Activated T-helper 1 cell treated with anti-CD3 and anti-CD28 coated beads, Interleukin-12 subunit alpha, Interleukin-12 subunit beta, Interleukin-2, Interleukin-4 antibody, amounts not matched to agents 30 ng/mL and 10 ng/mL and 1 ng/mL, durations not matched to agents 14 hours and 24 hours and 36 hours (primary cell): Measurements from ENCODE around the gene BACH2. TPM values are rescaled to one million over a fixed set of nuclear protein-coding genes. Genes with fewer than 3 reads are reported as not detected.

Experiments used
- DNase-seq: peaks from one replicate; pipeline ENCODE4 v3.0.0; 2021; ENCODE audit warnings: low spot score
- H3K27ac Mint-ChIP-seq: one replicate; pipeline ENCODE4 v1.8.0; 2021; ENCODE audit warnings: mild to moderate bottlenecking, mixed read lengths
- H3K27me3 Mint-ChIP-seq: one replicate; pipeline ENCODE4 v1.8.0; 2022; ENCODE audit warnings: mild to moderate bottlenecking, moderate library complexity, mixed read lengths; ENCODE audit not compliant: insufficient read depth
- H3K36me3 Mint-ChIP-seq: one replicate; pipeline ENCODE4 v1.8.0; 2021; ENCODE audit warnings: low read depth, mixed read lengths
- H3K4me1 Mint-ChIP-seq: one replicate; pipeline ENCODE4 v1.8.0; 2021; ENCODE audit warnings: low read depth, mixed read lengths
- H3K4me3 Mint-ChIP-seq: one replicate; pipeline ENCODE4 v1.8.0; 2021; ENCODE audit warnings: mild to moderate bottlenecking, moderate library complexity, mixed read lengths
- H3K9me3 Mint-ChIP-seq: one replicate; pipeline ENCODE4 v1.8.0; 2021; ENCODE audit warnings: mixed read lengths
- intact Hi-C: fragments of 100-400 bp; cut with micrococcal nuclease; formaldehyde crosslinking; loops from one replicate; pipeline ENCODE4 v1.15.1; 2024
- total RNA-seq: library from RNA; stranded (reverse); gene quantifications from 2 replicates; pipeline ENCODE4 v1.2.3, GENCODE V29; 2022

BACH2 gene
- total RNA-seq, 1 donor from 2014 or later: 68.1 TPM

DNA sequence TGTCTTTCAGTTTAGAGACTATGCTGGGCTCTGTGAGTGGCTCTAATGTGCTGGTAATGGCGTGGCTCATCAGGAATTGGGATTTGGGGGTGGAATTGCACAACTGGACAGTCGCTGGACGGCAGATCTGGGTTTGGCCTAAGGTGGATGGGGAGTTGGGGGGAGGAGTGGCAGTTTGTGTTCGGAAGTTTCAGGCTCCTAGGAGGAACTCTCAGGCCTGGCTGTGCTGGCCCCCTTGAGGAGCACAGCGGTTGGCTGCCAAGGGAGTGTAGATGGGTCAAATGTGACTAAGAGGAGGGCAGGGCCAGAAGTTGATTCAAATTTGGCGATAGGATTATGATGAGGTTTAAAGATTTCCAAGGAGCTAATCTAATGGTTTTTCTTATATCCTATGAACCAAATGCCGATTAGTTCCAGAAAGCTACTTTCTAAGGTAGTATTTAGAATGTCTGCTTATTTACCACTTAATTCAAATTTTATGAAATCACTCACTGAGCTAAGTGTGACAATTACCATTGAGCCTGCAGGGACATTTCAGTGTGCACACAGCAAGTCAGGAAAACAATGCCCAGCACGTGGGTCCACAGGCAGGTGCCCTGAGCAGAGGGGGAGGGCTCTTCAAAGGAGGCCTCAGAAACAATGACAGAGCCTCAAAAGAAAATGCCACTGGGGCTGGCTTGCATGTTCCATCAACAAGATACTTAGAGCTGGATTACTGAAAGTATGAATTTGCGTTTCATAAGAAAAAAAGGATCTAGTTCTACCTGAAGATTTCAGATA lies 291.4 kb downstream of the BACH2 start:
- Mint-ChIP-seq H3K27ac (peak overlapping the region; percentile 16), H3K27me3 (no peaks in the 10 kb centered on the region)
- intact Hi-C loops: no loop called here

GRCh38 chr6:90004511-90004910 lies 292.1 kb downstream of the BACH2 start:
- Mint-ChIP-seq H3K27me3 (no peaks in the 10 kb centered on the region), H3K4me3 (no peak overlapping the region), H3K36me3 (peaks cover 36% of the 10 kb centered on the region), H3K4me1 (peaks cover 22% of the 10 kb centered on the region), H3K27ac (no peak overlapping the region), H3K9me3 (no peaks in the 10 kb centered on the region)
- no peak for DNase-seq
- intact Hi-C loops: no loop called here

More for the DNA sequence above, 291.4 kb downstream of the BACH2 start:
- no peak for DNase-seq
- Mint-ChIP-seq H3K4me3 (no peak overlapping the region), H3K4me1 (peaks cover 24% of the 10 kb centered on the region), H3K9me3 (no peaks in the 10 kb centered on the region), H3K36me3 (peaks cover 38% of the 10 kb centered on the region)

GRCh38 chr6:90003941-90004340 lies 292.7 kb downstream of the BACH2 start:
- Mint-ChIP-seq H3K36me3 (peaks cover 32% of the 10 kb centered on the region), H3K4me3 (no peak overlapping the region), H3K4me1 (peaks cover 17% of the 10 kb centered on the region), H3K9me3 (no peaks in the 10 kb centered on the region), H3K27me3 (no peaks in the 10 kb centered on the region), H3K27ac (no peak overlapping the region)
- DNase-seq: no peak
- intact Hi-C loops: no loop called here

DNA sequence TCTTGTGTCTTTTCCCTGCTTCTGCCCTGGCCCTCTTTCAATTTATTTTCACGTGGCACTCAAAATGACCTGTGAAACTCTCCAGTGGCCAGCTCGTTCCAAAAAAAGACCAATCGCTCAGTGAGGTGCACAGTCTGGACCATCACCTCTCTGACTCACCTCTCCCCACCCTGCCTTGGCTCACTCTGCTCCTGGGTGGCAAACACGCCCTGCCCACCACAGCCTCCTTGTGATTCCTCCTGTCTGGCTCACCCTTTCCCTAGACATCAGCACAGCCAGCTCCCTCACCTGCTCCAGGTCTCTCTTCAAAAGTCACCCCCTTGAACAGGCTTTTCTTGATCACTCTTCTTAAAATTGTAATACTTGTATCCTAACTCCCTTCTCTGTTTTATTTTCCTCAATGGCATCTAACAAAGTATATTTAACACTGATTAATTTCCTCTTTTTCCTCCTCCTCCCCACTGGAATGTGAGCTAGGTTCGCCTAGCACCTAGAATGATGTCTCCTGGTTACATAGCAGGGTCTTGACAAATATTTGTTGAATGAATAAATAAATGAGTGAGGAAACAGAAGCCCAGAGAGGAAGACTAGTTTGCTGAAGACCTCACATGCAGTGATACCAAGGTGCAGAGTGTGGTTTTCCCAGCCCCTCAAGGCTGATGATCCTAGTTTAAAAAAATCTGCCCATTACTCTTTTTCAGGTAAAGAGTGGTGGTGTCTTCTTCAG lies 293.4 kb downstream of the BACH2 start:
- H3K27ac Mint-ChIP-seq: no peak overlapping the region
- H3K9me3 Mint-ChIP-seq: no peaks in the 10 kb centered on the region

DNA sequence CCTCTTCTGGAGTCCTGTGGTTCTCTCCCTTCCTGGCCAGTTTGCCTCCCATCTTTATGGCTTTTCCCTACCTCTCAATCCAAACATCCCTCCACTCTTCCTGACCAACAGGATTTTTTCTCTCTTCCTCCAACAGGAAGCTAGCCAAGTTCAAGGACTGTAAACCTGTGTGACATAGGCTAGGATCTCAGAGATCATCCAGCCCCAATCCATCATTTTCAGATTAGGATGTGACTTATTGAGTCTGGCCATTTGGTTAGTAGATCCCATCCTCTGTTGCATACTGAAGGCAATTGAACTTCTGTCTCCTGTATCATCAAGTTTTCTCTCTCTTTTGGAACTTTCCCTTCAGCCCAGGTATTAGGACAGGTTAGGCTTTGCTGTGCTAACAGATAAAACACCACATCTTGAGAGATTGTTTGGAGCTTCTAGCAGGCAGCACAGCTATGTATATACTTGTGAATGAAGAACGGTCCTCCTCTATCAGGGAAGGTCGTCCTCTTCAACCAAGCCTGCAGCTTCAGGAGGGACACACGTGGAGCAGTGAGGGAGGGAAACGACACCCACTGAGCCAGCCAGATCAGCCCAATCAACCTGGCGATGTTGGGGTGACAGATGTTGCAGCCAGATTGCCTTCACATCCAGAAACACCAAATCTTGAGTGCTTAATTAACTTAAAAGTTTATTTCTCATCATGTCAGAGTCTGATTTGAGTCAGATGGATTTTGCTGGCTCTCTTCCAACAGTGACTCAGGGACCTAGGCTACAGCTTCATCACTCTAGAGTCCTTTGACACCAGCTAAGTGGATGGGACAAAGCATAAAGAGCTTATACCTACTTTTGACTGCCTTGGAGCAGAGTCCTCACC lies 295.5 kb downstream of the BACH2 start:
- Mint-ChIP-seq H3K36me3 (peaks cover 32% of the 10 kb centered on the region), H3K4me3 (no peak overlapping the region), H3K9me3 (no peaks in the 10 kb centered on the region), H3K4me1 (no peaks in the 10 kb centered on the region), H3K27ac (no peak overlapping the region), H3K27me3 (no peaks in the 10 kb centered on the region)
- no peak for DNase-seq
- intact Hi-C loops: loop anchor here (2.0 kb wide), 1 partner anchor 78 kb away; no protein-coding TSS in a partner anchor

More for the DNA sequence above, 293.4 kb downstream of the BACH2 start:
- intact Hi-C loops: no loop called here
- DNase-seq: no peak
- Mint-ChIP-seq H3K4me1 (peaks cover 10% of the 10 kb centered on the region), H3K36me3 (peaks cover 30% of the 10 kb centered on the region), H3K27me3 (no peaks in the 10 kb centered on the region), H3K4me3 (no peak overlapping the region)

DNA sequence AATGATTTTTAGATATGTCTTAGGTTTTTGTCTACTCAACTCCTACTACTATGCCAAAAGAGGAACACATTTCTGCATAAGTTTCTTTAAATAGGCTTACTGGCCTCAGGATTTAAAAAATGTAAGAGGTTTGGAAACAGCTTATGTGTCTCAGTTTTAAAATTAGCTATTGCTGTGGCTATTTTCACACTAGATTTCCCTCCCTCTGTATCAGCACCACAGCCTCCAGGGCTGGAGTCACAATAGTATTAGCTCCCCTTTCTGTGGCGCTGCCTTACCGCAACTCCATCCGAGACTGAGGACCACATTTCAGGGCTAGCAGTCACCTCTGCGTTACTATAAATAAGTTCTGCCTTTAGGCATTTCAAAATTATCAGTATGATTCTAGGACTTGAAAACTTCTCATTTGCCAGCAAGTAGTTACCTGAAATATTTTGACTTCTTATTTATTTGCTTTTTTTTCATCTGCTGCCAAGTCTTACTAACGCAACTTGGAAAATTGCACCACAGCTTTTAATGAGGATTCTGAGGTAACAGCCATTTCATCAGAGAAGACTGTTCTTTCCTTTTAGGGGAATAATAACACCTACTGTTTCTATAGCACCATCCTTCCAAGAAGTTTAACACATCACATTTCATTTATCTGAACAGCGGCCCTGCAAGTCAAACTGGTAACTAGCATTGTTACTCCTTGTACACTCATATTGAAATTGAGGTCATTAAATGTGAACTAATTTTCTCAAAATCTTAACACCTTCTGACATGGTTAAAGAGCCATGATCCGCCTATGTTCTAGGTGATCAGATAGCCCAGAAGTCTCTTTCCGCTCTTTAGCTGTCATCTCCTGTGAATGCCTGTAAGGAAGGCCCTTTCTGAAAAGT lies 296.5 kb downstream of the BACH2 start:
- H3K36me3 Mint-ChIP-seq: peaks cover 34% of the 10 kb centered on the region

DNA sequence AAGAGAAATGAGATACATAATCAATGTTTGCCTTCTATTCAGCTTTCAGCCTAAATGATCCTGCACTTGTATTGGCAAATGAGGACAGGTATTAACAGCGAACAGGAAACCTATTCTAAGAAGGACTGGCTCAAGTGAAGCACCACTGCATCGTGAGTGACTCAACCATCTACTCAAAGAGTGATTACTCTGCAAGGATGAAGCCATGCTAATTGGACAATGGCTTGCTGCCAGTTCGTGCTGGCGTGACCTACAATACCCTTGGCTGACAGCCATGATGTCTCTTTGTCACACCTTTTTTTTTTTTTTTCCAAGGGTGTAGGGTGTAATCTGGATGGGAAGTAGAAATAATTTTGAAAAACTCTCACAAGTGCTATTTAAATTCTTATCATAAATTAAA lies 297.5 kb downstream of the BACH2 start:
- no peaks in the 10 kb centered on the region for H3K9me3 Mint-ChIP-seq
- no peak for DNase-seq
- H3K4me1 Mint-ChIP-seq: peaks cover 9% of the 10 kb centered on the region
- intact Hi-C loops: no loop called here
- no peaks in the 10 kb centered on the region for H3K27me3 Mint-ChIP-seq
- peaks cover 32% of the 10 kb centered on the region for H3K36me3 Mint-ChIP-seq
- H3K27ac Mint-ChIP-seq: no peak overlapping the region
- no peak overlapping the region for H3K4me3 Mint-ChIP-seq

More for the DNA sequence above, 296.5 kb downstream of the BACH2 start:
- no peaks in the 10 kb centered on the region for H3K27me3 Mint-ChIP-seq
- H3K27ac Mint-ChIP-seq: peak overlapping the region; percentile 11
- H3K4me1 Mint-ChIP-seq: no peaks in the 10 kb centered on the region
- H3K9me3 Mint-ChIP-seq: no peaks in the 10 kb centered on the region
- no peak for DNase-seq
- H3K4me3 Mint-ChIP-seq: no peak overlapping the region
- intact Hi-C loops: loop anchor here (2.0 kb wide), 1 partner anchor 79 kb away; no protein-coding TSS in a partner anchor

GRCh38 chr6:89997456-89998445 lies 298.9 kb downstream of the BACH2 start:
- Mint-ChIP-seq H3K4me1 (peaks cover 15% of the 10 kb centered on the region), H3K4me3 (no peak overlapping the region), H3K27ac (no peak overlapping the region), H3K27me3 (no peaks in the 10 kb centered on the region), H3K9me3 (no peaks in the 10 kb centered on the region), H3K36me3 (peaks cover 34% of the 10 kb centered on the region)
- DNase-seq: no peak
- intact Hi-C loops: no loop called here

- peaks cover 46% of the 10 kb centered on the region for H3K4me1 Mint-ChIP-seq
- no peaks in the 10 kb centered on the region for H3K27me3 Mint-ChIP-seq
- intact Hi-C loops: no loop called here
- H3K4me3 Mint-ChIP-seq: no peak overlapping the region
- no peak for DNase-seq
- peaks cover 59% of the 10 kb centered on the region for H3K36me3 Mint-ChIP-seq
- no peak overlapping the region for H3K27ac Mint-ChIP-seq
- no peaks in the 10 kb centered on the region for H3K9me3 Mint-ChIP-seq
Measured at GRCh38 chr6:89993411-89993810, 303.2 kb downstream of the BACH2 start.

- Mint-ChIP-seq H3K4me1 (peaks cover 52% of the 10 kb centered on the region), H3K27me3 (no peaks in the 10 kb centered on the region)
- intact Hi-C loops: no loop called here
Measured at GRCh38 chr6:89992818-89993217, 303.8 kb downstream of the BACH2 start.

GRCh38 chr6:89989742-89990141 lies 306.9 kb downstream of the BACH2 start:
- H3K36me3 Mint-ChIP-seq: peaks cover 57% of the 10 kb centered on the region
- DNase-seq: no peak
- peak overlapping the region; percentile 20 for H3K27ac Mint-ChIP-seq
- H3K4me3 Mint-ChIP-seq: no peak overlapping the region
- intact Hi-C loops: loop anchor here (5.0 kb wide), 1 partner anchor 37 kb away; no protein-coding TSS in a partner anchor
- no peaks in the 10 kb centered on the region for H3K27me3 Mint-ChIP-seq
- no peaks in the 10 kb centered on the region for H3K9me3 Mint-ChIP-seq
- peaks cover 79% of the 10 kb centered on the region for H3K4me1 Mint-ChIP-seq

More at GRCh38 chr6:89992818-89993217, 303.8 kb downstream of the BACH2 start:
- no peak overlapping the region for H3K4me3 Mint-ChIP-seq
- H3K36me3 Mint-ChIP-seq: peaks cover 63% of the 10 kb centered on the region
- DNase-seq: no peak
- no peak overlapping the region for H3K27ac Mint-ChIP-seq
- no peaks in the 10 kb centered on the region for H3K9me3 Mint-ChIP-seq
